Stomach (tissue), 9 donors: ENCODE data around the gene DACH1. TPM values are rescaled to one million over a fixed set of nuclear protein-coding genes. Genes with fewer than 3 reads are reported as not detected.

ENCODE experiments used
- DNase-seq, 2 donors: peaks; one replicate each; pipeline versions ENCODE4 v3.0.0 to v3.0.0-alpha.2; 2013 to 2019
- H3K27ac ChIP-seq, 5 donors: fragments of 200-600 bp in 4 of 5; sonication (generic) in 4 of 5; one replicate each; pipeline ENCODE4 v1.5.1; 2013 to 2019; ENCODE audit warnings: mild to moderate bottlenecking in 1 of 5, moderate library complexity in 1 of 5
- H3K27me3 ChIP-seq, 3 donors: fragments of 200-600 bp; sonication (generic); one replicate each; pipeline ENCODE4 v1.5.1; 2017 to 2019; ENCODE audit warnings: mixed run types in 1 of 3
- H3K36me3 ChIP-seq, 4 donors: fragments of 200-600 bp; sonication (generic); 1 replicate in 3 of 4; 2 replicates in 1 of 4; pipeline ENCODE4 v1.5.1; 2016 to 2019
- H3K4me1 ChIP-seq, 4 donors: fragments of 200-600 bp; sonication (generic); one replicate each; pipeline ENCODE4 v1.5.1; 2016 to 2019
- H3K4me3 ChIP-seq, 4 donors: fragments of 200-600 bp; sonication (generic) in 3 of 4; one replicate each; pipeline ENCODE4 v1.5.1; 2016 to 2019; ENCODE audit warnings: mild to moderate bottlenecking in 1 of 4
- H3K9me3 ChIP-seq, 4 donors: fragments of 200-600 bp; sonication (generic); one replicate each; pipeline ENCODE4 v1.5.1; 2016 to 2019
- CTCF ChIP-seq, 7 experiments: fragments of 450-650 bp in 4 of 7; fragments of 200-600 bp in 3 of 7; sonication (generic) in 3 of 7; IDR thresholded peaks; one replicate each; pipeline ENCODE4 v1.5.1; 2016 to 2019; ENCODE audit warnings: antibody characterized with exemption in 7 of 7, control low read depth in 2 of 7, mild to moderate bottlenecking in 1 of 7
- EP300 ChIP-seq: sonication (generic); formaldehyde crosslinking; IDR thresholded peaks from one replicate; pipeline ENCODE4 v1.6.1; 2017; ENCODE audit warnings: antibody characterized with exemption
- POLR2A ChIP-seq, 4 donors: fragments of 450-650 bp; IDR thresholded peaks; one replicate each; pipeline ENCODE4 v1.6.1; 2016; ENCODE audit warnings: antibody characterized with exemption in 4 of 4, control low read depth in 2 of 4, mild to moderate bottlenecking in 1 of 4, moderate library complexity in 1 of 4
- POLR2AphosphoS5 ChIP-seq, 3 donors: sonication (generic); formaldehyde crosslinking; IDR thresholded peaks; one replicate each; pipeline ENCODE4 v1.6.1; 2016; ENCODE audit warnings: antibody characterized with exemption in 3 of 3
- WGBS, 5 donors: extraction: QIAGEN DNeasy Blood & Tissue Kit in 3 of 5; methylation state at CpG; one replicate each; pipeline versions ENCODE4 v1.1.5 to v1.1.7; 2013 to 2018; 5-methylcytosine and 5-hydroxymethylcytosine counted together
- intact Hi-C: fragments of 100-400 bp; cut with DNase I; formaldehyde crosslinking; loops from one replicate; pipeline ENCODE4 v1.15.1; 2023; ENCODE audit warnings: low total_unique reads
- polyA plus RNA-seq, 3 donors: library from polyadenylated mRNA; stranded (reverse); fragments of 200-250 nt; gene quantifications; one replicate each; pipeline ENCODE4 v1.2.3, GENCODE V29; 2013
- total RNA-seq, 5 donors: library from RNA; depleted of rRNA; stranded (reverse); fragments of >200 nt; gene quantifications; one replicate each; pipeline versions ENCODE4 v1.1.0 to v1.2.3, GENCODE V29; 2014 to 2016
- donor health status: healthy with polysubstance abuse.
- donor health status: Bipolar disorder and iron deficiency.
- donor health status: healthy.

DACH1 gene
- total and polyA plus RNA-seq, 8 donors, result 0.28 to 9.4 (median 2.9) TPM; not detected in 1

GRCh38 chr13:71727662-71728061, 139.3 kb downstream of the DACH1 start:
- H3K27me3 ChIP-seq, result no peaks in the 10 kb centered on the region
- no peak for DNase-seq
- no peak for TF ChIP-seq EP300
- no peak for TF ChIP-seq POLR2AphosphoS5 (IDR thresholded peaks at IDR 0.05)
- no peak for TF ChIP-seq CTCF (IDR thresholded peaks at IDR 0.05)
- no peak for TF ChIP-seq POLR2A (IDR thresholded peaks at IDR 0.05)
- WGBS, 5 donors, result 69 to 86% (median 86%) methylated on average over 1 of the region's 1 CpG
- intact Hi-C loops, result no loop called here
- H3K36me3 ChIP-seq, result no peaks in the 10 kb centered on the region
- no peak overlapping the region for H3K27ac ChIP-seq
- H3K9me3 ChIP-seq, result no peaks in the 10 kb centered on the region
- H3K4me3 ChIP-seq, result no peak overlapping the region
- no peaks in the 10 kb centered on the region for H3K4me1 ChIP-seq

- WGBS, 5 donors, result 94 to 97% (median 97%) methylated on average over 2 of the region's 2 CpGs
- Histone ChIP-seq H3K9me3 (no peaks in the 10 kb centered on the region), H3K4me1 (no peaks in the 10 kb centered on the region), H3K27ac (no peak overlapping the region), H3K4me3 (no peak overlapping the region), H3K27me3 (no peaks in the 10 kb centered on the region), H3K36me3 (no peaks in the 10 kb centered on the region)
- TF ChIP-seq EP300 (no peak), CTCF (IDR thresholded peaks at IDR 0.05) (no peak), POLR2AphosphoS5 (IDR thresholded peaks at IDR 0.05) (no peak), POLR2A (IDR thresholded peaks at IDR 0.05) (no peak)
- intact Hi-C loops, result no loop called here
- no peak for DNase-seq
Observed at GRCh38 chr13:71727042-71727441, 140.0 kb downstream of the DACH1 start.

GRCh38 chr13:71722206-71722605, 144.8 kb downstream of the DACH1 start:
- Histone ChIP-seq H3K4me1 (no peaks in the 10 kb centered on the region), H3K36me3 (no peaks in the 10 kb centered on the region), H3K9me3 (no peaks in the 10 kb centered on the region), H3K27me3 (no peaks in the 10 kb centered on the region), H3K27ac (no peak overlapping the region), H3K4me3 (no peak overlapping the region)
- TF ChIP-seq EP300 (no peak), CTCF (IDR thresholded peaks at IDR 0.05) (no peak), POLR2AphosphoS5 (IDR thresholded peaks at IDR 0.05) (no peak), POLR2A (IDR thresholded peaks at IDR 0.05) (no peak)
- 81 to 92% (median 86%) methylated on average over 3 of the region's 3 CpGs for WGBS, 5 donors
- no peak for DNase-seq
- intact Hi-C loops, result no loop called here

GRCh38 chr13:71721104-71721503, 145.9 kb downstream of the DACH1 start:
- 73 to 90% (median 82%) methylated on average over 1 of the region's 1 CpG for WGBS, 5 donors
- no peak for DNase-seq
- H3K27ac ChIP-seq, result no peak overlapping the region
- intact Hi-C loops, result no loop called here
- no peak for TF ChIP-seq POLR2AphosphoS5 (IDR thresholded peaks at IDR 0.05)
- no peak for TF ChIP-seq POLR2A (IDR thresholded peaks at IDR 0.05)
- no peak for TF ChIP-seq CTCF (IDR thresholded peaks at IDR 0.05)
- TF ChIP-seq EP300, result no peak
- no peaks in the 10 kb centered on the region for H3K27me3 ChIP-seq
- H3K36me3 ChIP-seq, result no peaks in the 10 kb centered on the region
- no peaks in the 10 kb centered on the region for H3K9me3 ChIP-seq
- no peak overlapping the region for H3K4me3 ChIP-seq
- H3K4me1 ChIP-seq, result no peaks in the 10 kb centered on the region
